Transverse colon (tissue), 3 donors: ENCODE measurements around the gene ZNF518A.

Experiments
- POLR2A ChIP-seq: fragments of 450-650 bp; IDR thresholded peaks from one replicate; pipeline ENCODE4 v1.6.1; 2016; ENCODE audit warnings: antibody characterized with exemption, mild to moderate bottlenecking, moderate library complexity
- TF ChIP-seq, protein P1 (sequence below), 5 experiments: fragments of 200-600 bp in 3 of 5; fragments of 450-650 bp in 2 of 5; sonication (generic) in 3 of 5; IDR thresholded peaks; 1 replicate in 2 of 5; 2 replicates in 3 of 5; pipeline ENCODE4 v1.5.1; 2016 to 2017; ENCODE audit warnings: antibody characterized with exemption in 5 of 5, inconsistent platforms in 3 of 5, mild to moderate bottlenecking in 2 of 5, moderate library complexity in 1 of 5

DNA sequence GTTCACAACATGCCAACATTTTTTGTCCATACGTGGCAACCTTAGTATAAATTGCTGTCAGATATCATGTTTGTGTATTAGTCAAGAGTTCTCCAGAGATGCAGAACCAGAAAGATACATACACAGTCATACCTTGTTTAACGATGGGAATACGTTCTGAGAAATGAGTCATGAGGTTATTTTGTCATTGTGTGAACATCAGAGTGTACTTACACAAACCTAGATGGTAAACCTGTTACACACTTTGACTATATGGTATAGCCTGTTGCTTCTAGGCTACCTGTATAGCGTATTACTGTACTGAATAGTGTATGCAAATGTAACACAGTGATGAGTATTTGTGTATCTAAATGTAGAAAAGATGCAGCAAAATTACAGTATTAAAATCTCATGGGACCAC is 22.3 kb downstream of the ZNF518A start:
- TF ChIP-seq, protein P1, sequence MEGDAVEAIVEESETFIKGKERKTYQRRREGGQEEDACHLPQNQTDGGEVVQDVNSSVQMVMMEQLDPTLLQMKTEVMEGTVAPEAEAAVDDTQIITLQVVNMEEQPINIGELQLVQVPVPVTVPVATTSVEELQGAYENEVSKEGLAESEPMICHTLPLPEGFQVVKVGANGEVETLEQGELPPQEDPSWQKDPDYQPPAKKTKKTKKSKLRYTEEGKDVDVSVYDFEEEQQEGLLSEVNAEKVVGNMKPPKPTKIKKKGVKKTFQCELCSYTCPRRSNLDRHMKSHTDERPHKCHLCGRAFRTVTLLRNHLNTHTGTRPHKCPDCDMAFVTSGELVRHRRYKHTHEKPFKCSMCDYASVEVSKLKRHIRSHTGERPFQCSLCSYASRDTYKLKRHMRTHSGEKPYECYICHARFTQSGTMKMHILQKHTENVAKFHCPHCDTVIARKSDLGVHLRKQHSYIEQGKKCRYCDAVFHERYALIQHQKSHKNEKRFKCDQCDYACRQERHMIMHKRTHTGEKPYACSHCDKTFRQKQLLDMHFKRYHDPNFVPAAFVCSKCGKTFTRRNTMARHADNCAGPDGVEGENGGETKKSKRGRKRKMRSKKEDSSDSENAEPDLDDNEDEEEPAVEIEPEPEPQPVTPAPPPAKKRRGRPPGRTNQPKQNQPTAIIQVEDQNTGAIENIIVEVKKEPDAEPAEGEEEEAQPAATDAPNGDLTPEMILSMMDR (IDR thresholded peaks at IDR 0.05): no peak
- TF ChIP-seq POLR2A: no peak
